Activated CD4-positive, alpha-beta T cell treated with anti-CD3 and anti-CD28 coated beads, Interleukin-2, amount 10 ng/mL, durations not matched to agents 24 days and 14 days (primary cell): ENCODE results near the gene LILRB1. TPM values are rescaled to one million over a fixed set of nuclear protein-coding genes. Genes with fewer than 3 reads are reported as not detected.
"Not testable (repeated sequence)": the region's sequence is repeated elsewhere in the genome, so short reads cannot be mapped to it uniquely, and the experiment has no call there.

Experiments
- DNase-seq: peaks from one replicate; pipeline ENCODE4 v3.0.0; 2022
- H3K27ac Mint-ChIP-seq: one replicate; pipeline ENCODE4 v1.8.0; 2022; ENCODE audit warnings: mild to moderate bottlenecking, mixed read lengths
- H3K27me3 Mint-ChIP-seq: one replicate; pipeline ENCODE4 v1.8.0; 2022; ENCODE audit warnings: mixed read lengths
- H3K36me3 Mint-ChIP-seq: one replicate; pipeline ENCODE4 v1.8.0; 2022; ENCODE audit warnings: low read depth, mild to moderate bottlenecking, mixed read lengths
- H3K4me1 Mint-ChIP-seq: one replicate; pipeline ENCODE4 v1.8.0; 2021; ENCODE audit warnings: mixed read lengths
- H3K4me3 Mint-ChIP-seq: one replicate; pipeline ENCODE4 v1.8.0; 2022; ENCODE audit warnings: mild to moderate bottlenecking, moderate library complexity, mixed read lengths
- H3K9me3 Mint-ChIP-seq: one replicate; pipeline ENCODE4 v1.8.0; 2021; ENCODE audit warnings: mixed read lengths
- intact Hi-C: fragments of 100-400 bp; cut with micrococcal nuclease; formaldehyde crosslinking; loops from one replicate; pipeline ENCODE4 v1.15.1; 2023
- total RNA-seq: library from RNA; stranded (reverse); gene quantifications from 2 replicates; pipeline ENCODE4 v1.2.3, GENCODE V29; 2022

LILRB1 gene
- total RNA-seq, result 0.33 TPM in 1 of 2 replicates, not detected in the other

DNA sequence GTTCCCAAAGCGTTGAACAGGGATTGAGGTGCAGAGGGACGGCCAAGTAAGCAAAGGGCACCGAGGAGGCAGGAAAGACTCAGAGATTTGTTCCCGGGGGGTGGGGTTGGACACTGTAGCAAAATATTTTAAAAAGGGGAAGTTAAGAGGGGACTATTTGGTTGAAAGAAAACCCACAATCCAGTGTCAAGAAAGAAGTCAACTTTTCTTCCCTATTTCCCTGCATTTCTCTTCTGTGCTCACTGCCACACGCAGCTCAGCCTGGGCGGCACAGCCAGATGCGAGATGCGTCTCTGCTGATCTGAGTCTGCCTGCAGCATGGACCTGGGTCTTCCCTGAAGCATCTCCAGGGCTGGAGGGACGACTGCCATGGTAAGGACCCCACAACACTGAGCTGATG, at the start of gene LILRB1:
TSS of gene LILRB1 (plus strand) at position 223 of the 400 bp plus-strand sequence. CDS start 590 bp downstream, outside the sequence.
- DNase-seq, intact Hi-C loops, H3K27me3 Mint-ChIP-seq, H3K4me3 Mint-ChIP-seq, H3K9me3 Mint-ChIP-seq, H3K27ac Mint-ChIP-seq, H3K36me3 Mint-ChIP-seq, H3K4me1 Mint-ChIP-seq: not testable (repeated sequence)

DNA sequence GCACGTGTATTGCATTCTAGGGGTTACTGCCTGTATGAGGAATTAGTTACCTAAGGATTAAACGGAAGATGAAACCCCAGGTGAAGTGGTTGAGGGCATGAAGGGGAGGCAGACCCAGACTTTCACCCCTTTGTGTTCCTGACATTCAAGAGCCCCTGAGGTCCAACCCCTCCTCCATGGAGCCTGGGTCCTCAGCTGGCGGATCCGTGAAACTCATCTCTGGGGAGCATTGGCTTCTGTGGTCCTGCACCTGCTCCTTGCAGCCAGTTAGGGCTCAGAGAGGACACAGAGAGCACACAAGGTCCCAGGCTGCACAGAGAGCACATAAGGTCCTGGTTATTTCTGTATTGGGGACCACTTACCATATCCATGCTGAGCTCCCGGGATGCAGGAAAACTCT, 43.9 kb upstream of the LILRB1 start:
- no peak for DNase-seq
- intact Hi-C loops, result no loop called here
- H3K27me3 Mint-ChIP-seq, result peaks cover 18% of the 10 kb centered on the region
- H3K36me3 Mint-ChIP-seq, result no peaks in the 10 kb centered on the region
- no peaks in the 10 kb centered on the region for H3K4me1 Mint-ChIP-seq
- no peak overlapping the region for H3K27ac Mint-ChIP-seq
- no peak overlapping the region for H3K4me3 Mint-ChIP-seq
- H3K9me3 Mint-ChIP-seq, result peaks cover 4% of the 10 kb centered on the region

DNA sequence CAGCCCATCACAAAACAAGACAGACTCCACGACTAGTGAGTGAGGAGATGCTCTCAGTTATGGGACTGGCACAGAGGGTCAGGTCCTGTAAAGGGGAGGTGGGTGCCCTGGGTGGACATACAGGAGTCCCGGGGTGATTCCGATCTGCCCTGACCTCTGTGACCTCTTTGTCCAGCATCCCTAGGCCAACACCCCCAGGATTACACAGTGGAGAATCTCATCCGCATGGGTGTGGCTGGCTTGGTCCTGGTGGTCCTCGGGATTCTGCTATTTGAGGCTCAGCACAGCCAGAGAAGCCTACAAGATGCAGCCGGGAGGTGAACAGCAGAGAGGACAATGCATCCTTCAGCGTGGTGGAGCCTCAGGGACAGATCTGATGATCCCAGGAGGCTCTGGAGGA, 43.3 kb upstream of the LILRB1 start:
- no peak for DNase-seq
- intact Hi-C loops, result no loop called here
- H3K9me3 Mint-ChIP-seq, result peaks cover 4% of the 10 kb centered on the region
- H3K27me3 Mint-ChIP-seq, result peaks cover 18% of the 10 kb centered on the region
- no peaks in the 10 kb centered on the region for H3K36me3 Mint-ChIP-seq
- H3K4me3 Mint-ChIP-seq, result no peak overlapping the region
- H3K27ac Mint-ChIP-seq, result no peak overlapping the region
- no peaks in the 10 kb centered on the region for H3K4me1 Mint-ChIP-seq

DNA sequence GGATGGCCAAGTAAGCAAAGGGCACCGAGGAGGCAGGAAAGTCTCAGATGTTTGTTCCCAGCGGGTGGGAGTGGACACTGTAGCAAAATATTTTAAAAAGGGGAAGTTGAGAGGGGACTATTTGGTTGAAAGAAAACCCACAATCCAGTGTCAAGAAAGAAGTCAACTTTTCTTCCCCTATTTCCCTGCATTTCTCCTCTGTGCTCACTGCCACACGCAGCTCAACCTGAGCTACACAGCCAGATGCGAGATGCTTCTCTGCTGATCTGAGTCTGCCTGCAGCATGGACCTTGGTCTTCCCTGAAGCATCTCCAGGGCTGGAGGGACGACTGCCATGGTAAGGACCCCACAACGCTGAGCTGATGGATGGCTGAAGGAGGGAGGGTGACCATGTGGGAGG, 36.8 kb upstream of the LILRB1 start, which contains the start of gene LILRA1:
TSS of gene LILRA1 (plus strand) at position 188 of the 400 bp plus-strand sequence. CDS start 613 bp downstream, outside the sequence.
- peak; percentile 45 for DNase-seq
- H3K27me3 Mint-ChIP-seq, intact Hi-C loops, H3K4me3 Mint-ChIP-seq, H3K4me1 Mint-ChIP-seq, H3K9me3 Mint-ChIP-seq, H3K27ac Mint-ChIP-seq, H3K36me3 Mint-ChIP-seq: not testable (repeated sequence)

DNA sequence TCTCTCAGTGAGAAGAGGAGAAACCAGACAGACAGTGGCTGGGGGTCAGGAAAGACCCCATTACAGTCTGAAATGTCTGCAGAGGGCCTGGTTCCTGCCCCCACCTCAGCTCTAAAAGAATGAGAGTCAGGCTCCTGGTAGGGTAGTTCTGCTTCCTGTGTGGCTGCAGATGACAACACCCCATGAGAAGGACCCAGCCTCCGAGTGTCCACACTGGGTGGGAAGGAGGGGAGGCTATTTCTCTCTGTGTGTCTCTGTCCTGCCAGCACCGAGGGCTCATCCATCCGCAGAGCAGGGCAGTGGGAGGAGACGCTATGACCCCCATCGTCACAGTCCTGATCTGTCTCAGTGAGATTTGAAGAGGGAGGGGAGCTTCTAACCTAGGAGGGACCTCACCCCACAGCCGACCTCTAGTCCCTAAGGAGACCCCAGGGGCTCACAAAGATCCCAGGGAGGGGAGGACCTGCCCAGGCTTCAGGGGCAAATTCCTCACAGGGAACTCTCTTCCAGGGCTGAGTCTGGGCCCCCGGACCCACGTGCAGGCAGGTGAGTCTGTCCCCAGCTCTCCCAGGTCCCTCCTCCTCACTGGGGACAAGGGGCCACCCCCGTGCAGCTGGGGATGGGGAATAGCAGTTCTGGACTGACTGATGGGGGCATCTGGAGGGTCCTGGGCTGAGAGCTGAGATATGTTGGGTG, 36.2 kb upstream of the LILRB1 start:
- H3K27me3 Mint-ChIP-seq, H3K36me3 Mint-ChIP-seq, intact Hi-C loops, H3K27ac Mint-ChIP-seq, H3K9me3 Mint-ChIP-seq, H3K4me1 Mint-ChIP-seq, H3K4me3 Mint-ChIP-seq, DNase-seq: not testable (repeated sequence)

DNA sequence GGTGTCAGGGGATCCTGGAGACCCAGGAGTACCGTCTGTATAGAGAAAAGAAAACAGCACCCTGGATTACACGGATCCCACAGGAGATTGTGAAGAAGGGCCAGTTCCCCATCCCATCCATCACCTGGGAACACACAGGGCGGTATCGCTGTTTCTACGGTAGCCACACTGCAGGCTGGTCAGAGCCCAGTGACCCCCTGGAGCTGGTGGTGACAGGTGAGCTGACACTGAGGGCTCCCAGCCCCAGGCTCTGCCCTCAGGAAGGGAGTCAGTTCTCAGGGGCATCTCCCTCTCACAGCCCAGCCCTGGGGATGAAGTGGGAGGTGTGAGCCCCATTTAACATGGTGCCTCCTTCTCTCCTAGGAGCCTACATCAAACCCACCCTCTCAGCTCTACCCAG, 35.5 kb upstream of the LILRB1 start:
- H3K9me3 Mint-ChIP-seq, result no peaks in the 10 kb centered on the region
- H3K36me3 Mint-ChIP-seq, result no peaks in the 10 kb centered on the region
- H3K27ac Mint-ChIP-seq, result no peak overlapping the region
- no peak for DNase-seq
- peaks cover 6% of the 10 kb centered on the region for H3K27me3 Mint-ChIP-seq
- H3K4me3 Mint-ChIP-seq, result no peak overlapping the region
- intact Hi-C loops, result no loop called here
- H3K4me1 Mint-ChIP-seq, result no peaks in the 10 kb centered on the region

DNA sequence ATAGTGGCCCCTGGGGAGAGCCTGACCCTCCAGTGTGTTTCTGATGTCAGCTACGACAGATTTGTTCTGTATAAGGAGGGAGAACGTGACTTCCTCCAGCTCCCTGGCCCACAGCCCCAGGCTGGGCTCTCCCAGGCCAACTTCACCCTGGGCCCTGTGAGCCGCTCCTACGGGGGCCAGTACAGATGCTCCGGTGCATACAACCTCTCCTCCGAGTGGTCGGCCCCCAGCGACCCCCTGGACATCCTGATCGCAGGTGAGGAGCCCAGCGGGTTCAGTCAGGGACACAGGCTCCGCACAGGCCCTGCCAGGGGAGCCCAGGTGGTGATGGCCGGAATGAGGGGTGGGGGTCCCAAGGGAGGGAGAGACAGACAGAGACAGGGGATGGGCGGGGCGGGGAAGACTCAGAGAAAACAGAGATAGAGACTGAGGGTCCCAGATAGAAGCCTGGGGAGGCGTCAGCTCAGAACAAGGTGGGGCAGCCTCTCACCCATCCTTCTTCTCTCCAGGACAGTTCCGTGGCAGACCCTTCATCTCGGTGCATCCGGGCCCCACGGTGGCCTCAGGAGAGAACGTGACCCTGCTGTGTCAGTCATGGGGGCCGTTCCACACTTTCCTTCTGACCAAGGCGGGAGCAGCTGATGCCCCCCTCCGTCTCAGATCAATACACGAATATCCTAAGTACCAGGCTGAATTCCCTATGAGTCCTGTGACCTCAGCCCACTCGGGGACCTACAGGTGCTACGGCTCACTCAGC, 34.4 kb upstream of the LILRB1 start:
- H3K4me3 Mint-ChIP-seq, H3K9me3 Mint-ChIP-seq, H3K36me3 Mint-ChIP-seq, intact Hi-C loops, H3K27ac Mint-ChIP-seq, H3K4me1 Mint-ChIP-seq, DNase-seq, H3K27me3 Mint-ChIP-seq: not testable (repeated sequence)

DNA sequence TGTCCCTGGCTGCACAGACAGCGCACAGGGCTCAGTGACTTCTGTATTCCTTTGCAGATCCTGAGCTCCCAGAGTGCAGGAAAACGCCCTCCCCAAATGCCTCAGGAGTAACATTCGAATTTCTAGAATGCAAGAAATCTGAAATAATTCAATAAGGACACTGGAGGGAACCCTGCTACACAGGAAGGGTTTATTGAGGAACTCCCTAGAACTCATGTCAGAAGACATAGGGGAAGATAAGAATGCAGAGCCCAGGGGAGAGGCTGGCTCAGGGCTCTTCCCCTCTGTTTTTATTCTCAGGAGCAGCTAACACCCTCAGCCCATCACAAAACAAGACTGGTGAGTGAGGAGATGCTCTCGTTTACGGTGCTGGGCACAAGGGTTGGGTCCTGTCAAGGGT, 30.1 kb upstream of the LILRB1 start:
- H3K27ac Mint-ChIP-seq, result no peak overlapping the region

DNA sequence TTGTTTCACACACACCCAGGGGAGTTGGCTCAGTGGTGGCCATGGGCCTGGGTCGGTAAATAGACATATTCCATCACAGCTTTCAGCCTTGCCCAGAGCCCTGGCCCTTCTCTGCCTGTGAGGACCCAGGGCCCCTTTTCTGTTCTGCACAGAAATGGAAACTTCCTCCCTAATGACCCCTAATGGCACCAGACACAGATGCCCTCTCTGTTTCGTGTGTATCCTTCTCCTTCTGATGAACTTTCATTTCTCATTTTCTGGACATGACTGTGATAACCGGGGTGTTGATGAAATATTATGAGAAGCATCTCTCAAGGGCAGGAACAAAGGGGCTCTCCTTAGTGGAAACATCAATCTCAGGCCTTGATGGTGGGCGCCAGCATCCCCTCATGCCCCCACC, 24.1 kb upstream of the LILRB1 start:
- Mint-ChIP-seq H3K4me3 (no peak overlapping the region), H3K4me1 (no peaks in the 10 kb centered on the region), H3K27ac (no peak overlapping the region), H3K9me3 (no peaks in the 10 kb centered on the region), H3K27me3 (no peaks in the 10 kb centered on the region), H3K36me3 (no peaks in the 10 kb centered on the region)
- intact Hi-C loops, result no loop called here
- DNase-seq, result peak; percentile 29

More for the DNA sequence above, 30.1 kb upstream of the LILRB1 start:
- no peaks in the 10 kb centered on the region for H3K36me3 Mint-ChIP-seq
- H3K4me3 Mint-ChIP-seq, result no peak overlapping the region
- intact Hi-C loops, result no loop called here
- H3K27me3 Mint-ChIP-seq, result peaks cover 3% of the 10 kb centered on the region
- no peaks in the 10 kb centered on the region for H3K9me3 Mint-ChIP-seq
- no peak for DNase-seq
- H3K4me1 Mint-ChIP-seq, result no peaks in the 10 kb centered on the region

DNA sequence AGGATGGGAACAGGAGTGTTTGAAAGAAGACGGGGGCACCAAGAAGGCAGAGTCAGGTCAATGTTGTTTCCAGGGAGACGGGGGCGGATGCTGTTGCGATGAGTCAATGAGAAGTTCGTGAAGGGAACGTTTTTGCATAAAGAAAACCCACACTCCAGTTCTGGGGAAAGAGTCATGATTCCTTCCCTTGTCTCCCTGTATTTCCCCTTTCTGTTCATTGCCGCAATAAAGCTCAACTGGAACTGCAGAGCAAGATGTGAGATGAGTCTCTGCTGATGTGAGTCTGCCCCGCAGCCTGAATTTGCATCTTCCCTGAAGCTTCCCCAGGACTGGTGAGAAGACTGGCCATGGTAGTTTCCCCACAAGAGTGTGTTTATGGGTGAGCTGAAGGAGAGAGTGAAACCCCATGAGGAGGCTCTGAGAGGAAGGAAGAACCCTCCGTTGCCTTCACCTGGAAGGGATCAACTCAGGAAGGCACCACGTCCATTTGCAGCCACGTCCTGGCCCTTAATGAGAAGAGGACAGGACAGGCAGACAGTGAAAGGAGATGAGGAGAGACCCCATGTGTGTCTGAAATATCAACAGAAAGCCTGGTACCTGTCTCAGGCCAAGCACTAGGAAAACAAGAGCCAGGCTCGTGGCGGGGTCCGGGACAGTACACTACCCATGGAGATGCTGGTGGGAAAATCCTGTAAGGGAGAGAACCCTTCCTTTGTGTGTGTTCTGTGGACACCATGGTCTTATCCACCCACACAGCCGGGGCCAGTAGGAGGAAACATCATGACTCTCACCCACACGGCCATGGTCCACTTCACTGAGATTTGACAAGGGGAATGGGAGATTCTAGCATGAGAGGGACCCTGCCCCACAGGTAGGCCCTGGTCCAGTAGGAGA, 23.1 kb upstream of the LILRB1 start:
- DNase-seq, result peak; percentile 33
- intact Hi-C loops, result no loop called here
- Mint-ChIP-seq H3K27ac (no peak overlapping the region), H3K36me3 (no peaks in the 10 kb centered on the region), H3K9me3 (no peaks in the 10 kb centered on the region), H3K4me1 (no peaks in the 10 kb centered on the region), H3K4me3 (no peak overlapping the region), H3K27me3 (no peaks in the 10 kb centered on the region)

DNA sequence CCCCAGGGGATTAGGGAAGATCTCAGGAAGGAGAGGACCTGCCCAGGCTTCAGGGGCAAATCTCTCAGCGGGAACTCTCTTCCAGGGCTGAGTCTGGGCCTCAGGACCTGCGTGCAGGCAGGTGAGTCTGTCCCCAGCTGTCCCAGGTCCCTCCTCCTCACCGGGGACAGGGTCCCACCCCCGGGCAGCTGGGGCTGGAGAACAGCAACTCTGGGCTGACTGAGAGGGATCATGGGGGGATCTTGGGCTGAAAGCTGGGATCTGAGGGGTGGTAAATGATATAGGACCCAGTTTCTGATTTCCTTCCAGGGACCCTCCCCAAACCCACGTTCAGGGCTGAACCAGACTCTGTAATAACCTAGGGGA, 22.5 kb upstream of the LILRB1 start:
- Mint-ChIP-seq H3K9me3 (no peaks in the 10 kb centered on the region), H3K27me3 (no peaks in the 10 kb centered on the region), H3K4me3 (no peak overlapping the region), H3K4me1 (no peaks in the 10 kb centered on the region), H3K36me3 (no peaks in the 10 kb centered on the region), H3K27ac (no peak overlapping the region)
- no peak for DNase-seq
- intact Hi-C loops, result no loop called here

DNA sequence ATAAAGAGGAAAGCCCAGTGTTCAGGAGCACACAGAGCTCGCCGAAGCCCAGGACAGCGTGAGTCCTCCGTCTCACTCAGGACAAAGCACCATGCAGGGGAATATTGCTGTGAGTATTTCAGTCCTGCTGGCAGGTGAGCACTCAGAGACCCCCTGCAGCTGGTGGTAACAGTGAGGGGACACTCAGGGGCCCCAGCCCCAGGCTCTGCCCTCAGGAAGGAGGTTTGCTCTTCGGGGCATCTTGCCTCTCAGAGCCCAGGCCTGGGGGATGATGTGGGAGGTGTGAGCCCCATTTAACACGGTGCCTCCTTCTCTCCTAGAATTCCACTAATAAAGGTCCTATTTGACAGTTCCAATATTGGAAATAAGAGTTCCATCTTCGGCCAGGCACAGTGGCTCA, 22.1 kb upstream of the LILRB1 start:
- H3K27ac Mint-ChIP-seq, result no peak overlapping the region
- no peak for DNase-seq
- no peaks in the 10 kb centered on the region for H3K4me1 Mint-ChIP-seq
- intact Hi-C loops, result no loop called here
- H3K36me3 Mint-ChIP-seq, result no peaks in the 10 kb centered on the region
- H3K27me3 Mint-ChIP-seq, result no peaks in the 10 kb centered on the region
- H3K9me3 Mint-ChIP-seq, result no peaks in the 10 kb centered on the region
- no peak overlapping the region for H3K4me3 Mint-ChIP-seq

DNA sequence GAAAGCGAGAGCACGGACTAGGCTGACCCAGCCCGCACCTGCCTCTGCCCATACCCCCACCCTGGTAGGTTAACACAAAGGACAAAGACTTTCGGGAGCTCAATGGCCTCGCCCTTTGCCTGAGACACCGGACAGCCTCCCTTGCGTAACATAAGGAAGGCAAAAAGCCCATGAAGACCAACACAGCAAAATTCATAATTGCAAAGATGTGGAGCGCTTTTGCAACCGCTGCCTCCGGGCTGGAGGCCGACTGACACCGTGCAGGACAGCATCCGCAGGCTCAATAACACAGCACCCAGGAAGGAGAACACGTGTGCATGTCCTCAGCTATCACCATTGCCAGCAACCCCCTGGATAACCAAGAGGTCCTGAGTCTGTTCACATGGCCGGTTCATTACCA, 21.5 kb upstream of the LILRB1 start:
- no peak for DNase-seq
- Mint-ChIP-seq H3K36me3 (no peaks in the 10 kb centered on the region), H3K27ac (no peak overlapping the region), H3K4me1 (no peaks in the 10 kb centered on the region), H3K27me3 (peaks cover 3% of the 10 kb centered on the region), H3K4me3 (no peak overlapping the region), H3K9me3 (peaks cover 3% of the 10 kb centered on the region)
- intact Hi-C loops, result no loop called here

DNA sequence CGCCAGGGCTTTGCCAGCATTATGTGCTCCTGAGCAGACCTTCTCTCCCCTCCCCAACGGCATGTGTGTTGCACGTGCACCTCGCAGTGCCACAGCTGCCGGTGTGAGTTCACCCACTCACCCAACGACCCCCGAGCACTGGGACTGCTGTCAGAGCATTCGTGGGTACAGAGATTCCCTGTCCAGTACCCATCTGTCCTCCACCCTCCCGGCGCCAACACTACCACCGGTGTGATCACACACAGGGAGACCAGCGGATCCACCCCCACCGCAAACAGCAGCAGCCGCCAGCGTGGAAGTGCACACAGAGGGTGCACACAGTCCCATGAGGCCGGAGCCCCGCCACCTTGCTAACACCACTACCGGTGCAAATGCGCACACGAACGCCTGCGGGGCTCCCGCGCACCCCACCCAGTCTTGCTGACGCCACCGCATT, 20.9 kb upstream of the LILRB1 start:
- no peak overlapping the region for H3K4me3 Mint-ChIP-seq
- H3K9me3 Mint-ChIP-seq, result peaks cover 3% of the 10 kb centered on the region
- peaks cover 4% of the 10 kb centered on the region for H3K27me3 Mint-ChIP-seq
- H3K27ac Mint-ChIP-seq, result no peak overlapping the region
- no peaks in the 10 kb centered on the region for H3K4me1 Mint-ChIP-seq
- DNase-seq, result no peak
- no peaks in the 10 kb centered on the region for H3K36me3 Mint-ChIP-seq
- intact Hi-C loops, result no loop called here
